Heart left ventricle (tissue), 16 donors: Measurements from ENCODE around the gene H6PD. TPM values are rescaled to one million over a fixed set of nuclear protein-coding genes. Genes with fewer than 3 reads are reported as not detected.

Experiments
- ATAC-seq, 4 donors: fragments of 200-7000 bp; cut with Tn5 transposase; one replicate each; pipeline ENCODE4 v1.9.1; 2020 to 2022; ENCODE audit warnings: moderate library complexity in 4 of 4, mild to moderate bottlenecking in 3 of 4, moderate number of reproducible peaks in 1 of 4
- DNase-seq, 5 donors: peaks; one replicate each; pipeline ENCODE4 v3.0.0-alpha.2; 2020
- H3K27ac ChIP-seq, 12 donors: fragments of 200-600 bp; sonication (generic) in 4 of 12; one replicate each; pipeline versions ENCODE4 v1.5.0 to v1.8.0; 2016 to 2022; ENCODE audit warnings: mild to moderate bottlenecking in 2 of 12
- H3K27me3 ChIP-seq, 9 donors: fragments of 200-600 bp; sonication (generic) in 2 of 9; one replicate each; pipeline versions ENCODE4 v1.5.1 to v1.8.0; 2016 to 2022; ENCODE audit warnings: mild to moderate bottlenecking in 3 of 9
- H3K36me3 ChIP-seq, 9 donors: fragments of 200-600 bp; sonication (generic) in 2 of 9; one replicate each; pipeline versions ENCODE4 v1.5.0 to v1.8.0; 2018 to 2022; ENCODE audit warnings: mild to moderate bottlenecking in 2 of 9
- H3K4me1 ChIP-seq, 12 donors: fragments of 200-600 bp; sonication (generic) in 4 of 12; one replicate each; pipeline versions ENCODE4 v1.5.0 to v1.8.0; 2016 to 2022; ENCODE audit warnings: mild to moderate bottlenecking in 3 of 12
- H3K4me3 ChIP-seq, 12 donors: fragments of 200-600 bp; sonication (generic) in 4 of 12; one replicate each; pipeline versions ENCODE4 v1.5.0 to v1.8.0; 2017 to 2022; ENCODE audit warnings: mild to moderate bottlenecking in 9 of 12, moderate library complexity in 4 of 12
- H3K9me3 ChIP-seq, 12 donors: fragments of 200-600 bp; sonication (generic) in 4 of 12; one replicate each; pipeline versions ENCODE4 v1.5.0 to v1.8.0; 2016 to 2022; ENCODE audit warnings: mild to moderate bottlenecking in 1 of 12
- CTCF ChIP-seq, 12 donors: fragments of 200-600 bp; sonication (generic) in 4 of 12; IDR thresholded peaks; one replicate each; pipeline versions ENCODE4 v1.5.0 to v1.8.0; 2018 to 2022; ENCODE audit warnings: antibody characterized with exemption in 12 of 12, mild to moderate bottlenecking in 5 of 12
- POLR2A ChIP-seq, 2 donors: fragments of 450-650 bp; IDR thresholded peaks; one replicate each; pipeline ENCODE4 v1.6.1; 2017; ENCODE audit warnings: antibody characterized with exemption in 2 of 2, mild to moderate bottlenecking in 2 of 2, moderate library complexity in 2 of 2
- WGBS, 4 donors: extraction: QIAGEN DNeasy Blood & Tissue Kit in 2 of 4; methylation state at CpG; one replicate each; pipeline versions ENCODE4 v1.1.5 to v1.1.7; 2013 to 2018; 5-methylcytosine and 5-hydroxymethylcytosine counted together
- intact Hi-C, 10 donors: fragments of 100-400 bp; cut with DNase I; formaldehyde crosslinking; loops; one replicate each; pipeline versions ENCODE4 v1.11.1 to v1.14.2; 2022
- polyA plus RNA-seq, 2 donors: library from polyadenylated mRNA; stranded (reverse); fragments of 200-250 nt; gene quantifications; one replicate each; pipeline ENCODE4 v1.2.3, GENCODE V29; 2013
- total RNA-seq, 9 donors: library from RNA; depleted of rRNA in 2 of 9; stranded (reverse); fragments of >200 nt in 2 of 9; fragmentation: NEBNext Ultra II Directional in 3 of 9; extraction: Animal tissue kit (Norgen Biotek cat#: 25700) in 3 of 9; gene quantifications; one replicate each; pipeline versions ENCODE4 v1.1.0 to v1.2.4, GENCODE V29; 2016 to 2023
- donor health status: ischemic (EF 13 %, LVEDD 7.1; RV severe dilation, severe dysfunction).
- donor health status: healthy with polysubstance abuse.
- donor health status: DM: no; HTN: yes; CAD: no.
- donor health status: DM: no; HTN: no; CAD: no.
- donor health status: ischemic (EF 25% LVEDD 6.9; RV normal size, moderate dysfunction).
- donor health status: ischemic (EF 25% LVEDD 5.7; RV mildly dilated, moderate dysfunction).
- donor health status: healthy.
- donor health status: DM: yes; HTN: yes; CAD: no.
- donor health status: ischemic (EF 35%, LVEDD 5.7; RV mildly dilated, moderate dysfunction).
- donor health status: nonischemic (EF 11% LVEDD 7.7; RV severe dilation, severe dysfunction).
- donor health status: DM: yes; HTN: yes; CAD: no.
- donor health status: PGD.
- donor health status: ischemic (EF 29% LVEDD 5.4; RV normal size, mild dysfunction).
- donor health status: nonischemic (EF 23%, LVEDD 6.1; RV moderate dilation, normal function).

The H6PD gene
- total and polyA plus RNA-seq, 11 donors = 11.0 to 54.5 (median 26.4) TPM

GRCh38 chr1:9280015-9280860, 45.7 kb downstream of the H6PD start:
- 27 to 43% (median 35%) methylated on average over 19 to 36 of the region's 36 CpGs for WGBS, 4 donors
- TF ChIP-seq POLR2A (IDR thresholded peaks at IDR 0.05) (no peak), CTCF (IDR thresholded peaks at IDR 0.05) (no peak)
- ATAC-seq (peak in 3 of 4 donors; percentile 45 to 87 (median 80)), DNase-seq (peak in 2 of 5 donors; percentile 68 to 81)
- Histone ChIP-seq H3K36me3 (no peaks in the 10 kb centered on the region), H3K27me3 (peaks cover 0 to 11% (median 0%) of the 10 kb centered on the region in 9 donors), H3K9me3 (peaks cover 0 to 19% (median 6%) of the 10 kb centered on the region in 12 donors), H3K27ac (no peak overlapping the region), H3K4me1 (peaks cover 0 to 53% (median 4%) of the 10 kb centered on the region in 12 donors), H3K4me3 (no peak overlapping the region)
- intact Hi-C loops = loop anchor here in 1 of 10 donors (10.0 kb wide), 1 partner anchor 295 kb away; no protein-coding TSS in a partner anchor

GRCh38 chr1:9281071-9281827, 46.7 kb downstream of the H6PD start:
- Histone ChIP-seq H3K4me1 (peaks cover 0 to 43% (median 4%) of the 10 kb centered on the region in 12 donors), H3K27me3 (peaks cover 0 to 11% (median 0%) of the 10 kb centered on the region in 9 donors), H3K9me3 (peaks cover 0 to 29% (median 6%) of the 10 kb centered on the region in 12 donors), H3K4me3 (no peak overlapping the region), H3K36me3 (no peaks in the 10 kb centered on the region), H3K27ac (no peak overlapping the region)
- intact Hi-C loops = loop anchor here in 1 of 10 donors (10.0 kb wide), 1 partner anchor 294 kb away; no protein-coding TSS in a partner anchor
- 78 to 87% (median 82%) methylated on average over 17 to 19 of the region's 19 CpGs for WGBS, 4 donors
- no peak for ATAC-seq
- peak in 1 of 5 donors; percentile 44 for DNase-seq
- TF ChIP-seq POLR2A (IDR thresholded peaks at IDR 0.05) (no peak), CTCF (IDR thresholded peaks at IDR 0.05) (no peak)

- TF ChIP-seq CTCF (IDR thresholded peaks at IDR 0.05) = no peak
- TF ChIP-seq POLR2A (IDR thresholded peaks at IDR 0.05) = no peak
- 47 to 59% (median 54%) methylated on average over 9 to 12 of the region's 12 CpGs for WGBS, 4 donors
- DNase-seq (peak in 1 of 5 donors; percentile 42), ATAC-seq (no peak)
- no peak overlapping the region for H3K4me3 ChIP-seq
- no peak overlapping the region for H3K27ac ChIP-seq
- intact Hi-C loops = loop anchor here in 1 of 10 donors (10.0 kb wide), 1 partner anchor 293 kb away; no protein-coding TSS in a partner anchor
- H3K27me3 ChIP-seq = peaks cover 0 to 11% (median 0%) of the 10 kb centered on the region in 9 donors
- H3K9me3 ChIP-seq = peaks cover 0 to 36% (median 6%) of the 10 kb centered on the region in 12 donors
- peaks cover 0 to 41% (median 4%) of the 10 kb centered on the region in 12 donors for H3K4me1 ChIP-seq
- no peaks in the 10 kb centered on the region for H3K36me3 ChIP-seq
Measured at GRCh38 chr1:9281908-9282695, 47.5 kb downstream of the H6PD start.
